ENCODE measurements around the gene TNS3.

Gene TNS3

DNA sequence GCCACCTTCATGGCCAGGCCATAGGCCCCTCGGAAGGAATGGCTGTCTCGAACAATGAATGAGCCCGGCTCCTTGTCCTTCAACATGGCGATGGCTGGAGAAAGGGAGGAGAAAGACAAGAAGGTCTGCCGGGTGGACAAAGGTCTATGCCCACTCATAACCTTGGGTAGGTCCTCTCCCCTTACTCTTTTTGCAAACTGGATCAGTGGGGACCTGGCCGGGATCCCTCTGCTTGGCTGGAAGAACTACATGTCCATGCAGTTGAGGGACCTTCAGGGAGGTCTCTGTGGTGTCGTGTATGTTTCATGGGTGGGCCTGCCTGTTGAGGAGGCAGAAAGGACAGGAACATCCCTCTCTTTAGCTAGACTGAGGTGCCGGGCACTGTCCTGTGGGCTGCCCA is 284.8 kb downstream of the TNS3 start:
- TF ChIP-seq POLR2AphosphoS5 (IDR thresholded peaks at IDR 0.05; ENCODE audit: borderline replicate concordance, low read depth, low read length) (no peak), EZH2 (IDR thresholded peaks at IDR 0.05) (no peak), FOXP2 (optimal IDR thresholded peaks at IDR 0.05; ENCODE audit: control extremely low read depth, extremely low read length, insufficient read depth) (no peak)
- Histone ChIP-seq H3K4me3 (no peak overlapping the region), H3K27ac (no peak overlapping the region), H3K9ac (ENCODE audit: insufficient read length) (no peak overlapping the region), H3K36me3 (ENCODE audit: insufficient read depth, low read length) (no peaks in the 10 kb centered on the region), H3K9me3 (ENCODE audit: low read depth, low read length) (no peaks in the 10 kb centered on the region)
- no peak for DNase-seq (ENCODE audit: low read depth, low spot score)

DNA sequence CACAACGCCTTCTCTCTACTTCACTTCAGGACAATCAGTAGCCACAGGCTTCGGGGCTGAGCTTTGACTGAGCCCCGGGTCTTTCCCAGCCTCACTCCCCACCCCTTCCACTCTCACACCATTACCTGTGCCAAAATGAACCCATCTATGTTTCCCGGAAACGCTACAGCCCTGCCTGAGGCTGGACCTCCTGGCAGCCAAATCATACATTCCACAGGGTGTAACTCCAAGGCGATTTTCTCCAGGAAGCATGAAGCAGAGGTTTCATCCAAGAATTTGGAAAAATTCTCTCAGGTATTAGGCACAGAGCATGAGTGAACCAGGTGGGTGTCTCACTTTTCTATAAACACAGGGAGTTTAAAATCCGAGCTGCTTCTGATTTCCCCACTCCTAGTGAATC is 286.3 kb downstream of the TNS3 start:
- TF ChIP-seq FOXP2 (optimal IDR thresholded peaks at IDR 0.05; ENCODE audit: control extremely low read depth, extremely low read length, insufficient read depth) (no peak), EZH2 (IDR thresholded peaks at IDR 0.05) (no peak), POLR2AphosphoS5 (IDR thresholded peaks at IDR 0.05; ENCODE audit: borderline replicate concordance, low read depth, low read length) (no peak)
- Histone ChIP-seq H3K27ac (no peak overlapping the region), H3K36me3 (ENCODE audit: insufficient read depth, low read length) (no peaks in the 10 kb centered on the region), H3K4me3 (no peak overlapping the region), H3K9ac (ENCODE audit: insufficient read length) (no peak overlapping the region), H3K9me3 (ENCODE audit: low read depth, low read length) (no peaks in the 10 kb centered on the region)
- DNase-seq (ENCODE audit: low read depth, low spot score), result no peak

DNA sequence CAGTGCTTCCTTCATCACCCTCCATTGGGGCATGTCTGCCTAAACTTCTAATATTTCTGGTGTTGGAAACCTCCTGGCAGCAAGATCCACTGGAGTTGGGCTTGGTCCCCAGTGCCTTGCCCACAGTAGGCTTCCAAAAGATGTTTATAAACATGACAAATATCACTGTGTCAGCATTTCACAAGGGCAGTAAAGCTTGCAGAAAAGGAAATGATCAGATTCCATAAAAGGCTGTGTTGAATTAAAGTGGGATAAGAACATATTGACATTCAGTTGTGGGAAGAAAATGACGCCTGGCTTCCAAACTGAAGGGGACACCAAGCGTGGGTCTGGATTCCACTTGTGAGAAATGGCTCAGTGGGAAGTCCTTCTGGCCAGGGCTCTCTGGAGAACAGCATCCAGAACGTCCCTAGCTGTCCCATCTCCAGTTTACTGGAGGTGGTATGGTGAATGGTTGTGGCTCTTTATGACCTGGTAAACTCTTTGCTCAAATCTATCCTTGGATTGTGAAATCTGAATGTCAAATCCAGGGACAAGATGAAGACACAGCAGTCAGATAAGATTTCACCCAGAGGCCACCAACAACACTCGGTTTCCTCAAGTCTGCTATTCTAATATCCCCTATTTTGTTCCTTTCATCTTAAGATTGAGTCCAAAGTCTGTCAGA is 287.2 kb downstream of the TNS3 start:
- Histone ChIP-seq H3K36me3 (ENCODE audit: insufficient read depth, low read length) (no peaks in the 10 kb centered on the region), H3K27ac (no peak overlapping the region), H3K9me3 (ENCODE audit: low read depth, low read length) (no peaks in the 10 kb centered on the region), H3K9ac (ENCODE audit: insufficient read length) (no peak overlapping the region), H3K4me3 (no peak overlapping the region)
- DNase-seq (ENCODE audit: low read depth, low spot score), result no peak
- no peak for TF ChIP-seq EZH2 (IDR thresholded peaks at IDR 0.05)
- TF ChIP-seq FOXP2 (optimal IDR thresholded peaks at IDR 0.05; ENCODE audit: control extremely low read depth, extremely low read length, insufficient read depth), result no peak
- TF ChIP-seq POLR2AphosphoS5 (IDR thresholded peaks at IDR 0.05; ENCODE audit: borderline replicate concordance, low read depth, low read length), result no peak

DNA sequence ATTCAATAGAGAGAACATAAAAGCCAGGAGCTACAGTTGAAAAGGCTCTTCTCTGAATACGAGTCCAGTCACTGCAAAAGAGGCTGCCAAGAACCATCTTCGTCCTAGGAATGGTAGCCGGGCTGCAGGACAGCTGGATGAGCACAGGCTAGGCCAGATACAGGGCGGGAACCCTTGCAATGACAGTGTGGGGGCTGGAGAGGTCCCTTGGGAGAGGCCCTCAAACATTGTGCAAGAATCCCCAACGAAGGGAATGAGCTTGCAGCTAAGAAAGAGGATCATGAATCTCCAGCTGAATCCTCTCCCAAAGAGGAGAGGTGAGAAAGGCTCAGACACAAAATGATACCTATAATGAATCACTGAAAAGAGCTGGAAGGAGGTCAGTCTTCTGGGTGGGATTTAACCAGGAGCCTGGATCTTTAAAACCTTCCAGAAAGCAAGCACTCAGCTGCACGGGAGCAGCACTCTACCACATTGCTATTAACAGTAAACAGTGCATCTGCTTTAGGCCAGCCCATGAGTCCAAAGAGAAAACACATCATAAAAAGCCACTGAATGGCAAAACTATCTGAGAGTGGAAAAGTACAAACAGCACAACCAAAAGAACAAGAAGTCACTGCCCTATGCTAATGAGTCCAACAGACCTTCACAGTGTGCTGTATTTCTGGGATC is 287.9 kb downstream of the TNS3 start:
- no peaks in the 10 kb centered on the region for H3K9me3 ChIP-seq (ENCODE audit: low read depth, low read length)
- no peak overlapping the region for H3K4me3 ChIP-seq
- H3K36me3 ChIP-seq (ENCODE audit: insufficient read depth, low read length), result no peaks in the 10 kb centered on the region
- DNase-seq (ENCODE audit: low read depth, low spot score), result no peak
- H3K9ac ChIP-seq (ENCODE audit: insufficient read length), result no peak overlapping the region
- TF ChIP-seq POLR2AphosphoS5 (IDR thresholded peaks at IDR 0.05; ENCODE audit: borderline replicate concordance, low read depth, low read length) (no peak), EZH2 (IDR thresholded peaks at IDR 0.05) (no peak), FOXP2 (optimal IDR thresholded peaks at IDR 0.05; ENCODE audit: control extremely low read depth, extremely low read length, insufficient read depth) (no peak)
- H3K27ac ChIP-seq, result no peak overlapping the region

DNA sequence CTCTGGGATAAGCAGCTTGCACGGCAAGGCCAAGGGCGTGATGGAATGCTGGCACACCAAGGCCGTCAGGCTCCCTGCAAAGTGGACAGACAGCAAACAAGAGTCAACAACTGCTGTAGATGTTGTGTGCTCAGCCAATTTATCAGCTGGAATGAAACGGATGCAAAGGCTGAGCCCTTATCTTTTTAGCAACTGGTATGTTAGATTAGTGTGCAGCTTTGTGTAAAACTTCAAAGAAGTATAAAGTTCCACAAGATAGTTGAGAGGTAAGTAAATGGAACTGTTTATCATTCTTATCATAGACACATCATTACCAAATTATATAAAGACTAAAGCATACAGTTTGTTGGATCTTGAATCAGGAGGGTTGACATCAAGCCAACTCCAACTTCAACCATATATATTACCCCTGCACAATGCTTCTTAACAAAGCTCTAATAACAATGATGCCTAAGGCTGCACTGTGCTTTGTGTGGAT is 289.0 kb downstream of the TNS3 start:
- TF ChIP-seq POLR2AphosphoS5 (IDR thresholded peaks at IDR 0.05; ENCODE audit: borderline replicate concordance, low read depth, low read length), result no peak
- no peak for TF ChIP-seq EZH2 (IDR thresholded peaks at IDR 0.05)
- no peak for TF ChIP-seq FOXP2 (optimal IDR thresholded peaks at IDR 0.05; ENCODE audit: control extremely low read depth, extremely low read length, insufficient read depth)
- H3K4me3 ChIP-seq, result no peak overlapping the region
- H3K9ac ChIP-seq (ENCODE audit: insufficient read length), result no peak overlapping the region
- no peaks in the 10 kb centered on the region for H3K9me3 ChIP-seq (ENCODE audit: low read depth, low read length)
- no peak overlapping the region for H3K27ac ChIP-seq
- no peak for DNase-seq (ENCODE audit: low read depth, low spot score)
- H3K36me3 ChIP-seq (ENCODE audit: insufficient read depth, low read length), result no peaks in the 10 kb centered on the region

DNA sequence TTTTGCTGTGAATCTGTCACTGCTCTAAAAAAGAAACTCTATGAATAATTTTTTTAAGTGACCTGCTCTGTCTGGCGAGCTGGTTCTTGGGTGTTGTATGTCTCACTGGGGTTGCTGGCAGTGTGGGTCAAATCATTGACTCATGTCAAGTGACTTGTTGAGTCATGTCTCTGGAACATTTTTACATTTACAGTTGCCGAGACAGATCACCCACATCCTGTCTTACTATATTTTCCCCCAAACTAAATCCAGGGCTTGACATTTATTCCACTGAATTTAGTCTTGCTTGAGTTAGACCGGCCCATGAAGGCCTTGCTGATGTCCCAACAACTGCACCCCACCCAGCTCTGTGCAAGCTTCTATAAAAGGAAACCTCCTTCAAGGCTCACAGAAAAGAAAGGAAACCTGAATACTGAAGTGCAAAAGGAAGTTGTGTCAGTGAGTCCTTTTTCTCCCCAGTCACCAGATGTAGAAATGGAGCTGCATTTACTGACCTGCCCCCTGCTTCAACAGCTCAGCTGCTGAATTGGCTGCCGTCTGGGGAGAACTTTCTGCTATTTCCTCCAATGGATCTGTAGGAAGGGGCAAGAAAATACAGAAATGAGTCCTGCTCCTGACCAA is 290.3 kb downstream of the TNS3 start:
- Histone ChIP-seq H3K9ac (ENCODE audit: insufficient read length) (no peak overlapping the region), H3K36me3 (ENCODE audit: insufficient read depth, low read length) (no peaks in the 10 kb centered on the region), H3K27ac (no peak overlapping the region), H3K4me3 (no peak overlapping the region), H3K9me3 (ENCODE audit: low read depth, low read length) (no peaks in the 10 kb centered on the region)
- DNase-seq (ENCODE audit: low read depth, low spot score), result no peak
- TF ChIP-seq EZH2 (IDR thresholded peaks at IDR 0.05), result no peak
- no peak for TF ChIP-seq POLR2AphosphoS5 (IDR thresholded peaks at IDR 0.05; ENCODE audit: borderline replicate concordance, low read depth, low read length)
- TF ChIP-seq FOXP2 (optimal IDR thresholded peaks at IDR 0.05; ENCODE audit: control extremely low read depth, extremely low read length, insufficient read depth), result no peak

DNA sequence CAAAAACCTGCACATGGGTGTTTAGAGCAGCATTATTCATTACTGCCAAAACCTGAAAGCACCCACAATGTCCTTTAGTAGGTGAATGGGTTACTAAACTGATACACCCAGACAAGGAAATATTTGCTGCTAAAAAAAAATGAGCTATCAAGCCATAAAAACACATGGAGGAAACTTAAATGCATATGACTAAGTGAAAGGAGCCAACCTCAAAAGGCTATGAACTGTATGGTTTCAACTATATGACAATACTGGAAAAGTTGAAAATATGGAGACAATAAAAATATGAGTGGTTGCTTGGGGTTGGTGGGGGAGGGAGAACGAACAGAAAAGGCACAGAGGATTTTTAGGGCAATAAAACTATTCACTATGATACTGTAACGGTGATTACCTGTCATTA is 291.0 kb downstream of the TNS3 start:
- H3K9me3 ChIP-seq (ENCODE audit: low read depth, low read length), result no peaks in the 10 kb centered on the region
- H3K4me3 ChIP-seq, result no peak overlapping the region
- no peak overlapping the region for H3K9ac ChIP-seq (ENCODE audit: insufficient read length)
- no peak overlapping the region for H3K27ac ChIP-seq
- DNase-seq (ENCODE audit: low read depth, low spot score), result no peak
- TF ChIP-seq FOXP2 (optimal IDR thresholded peaks at IDR 0.05; ENCODE audit: control extremely low read depth, extremely low read length, insufficient read depth) (no peak), EZH2 (IDR thresholded peaks at IDR 0.05) (no peak), POLR2AphosphoS5 (IDR thresholded peaks at IDR 0.05; ENCODE audit: borderline replicate concordance, low read depth, low read length) (no peak)
- no peaks in the 10 kb centered on the region for H3K36me3 ChIP-seq (ENCODE audit: insufficient read depth, low read length)

DNA sequence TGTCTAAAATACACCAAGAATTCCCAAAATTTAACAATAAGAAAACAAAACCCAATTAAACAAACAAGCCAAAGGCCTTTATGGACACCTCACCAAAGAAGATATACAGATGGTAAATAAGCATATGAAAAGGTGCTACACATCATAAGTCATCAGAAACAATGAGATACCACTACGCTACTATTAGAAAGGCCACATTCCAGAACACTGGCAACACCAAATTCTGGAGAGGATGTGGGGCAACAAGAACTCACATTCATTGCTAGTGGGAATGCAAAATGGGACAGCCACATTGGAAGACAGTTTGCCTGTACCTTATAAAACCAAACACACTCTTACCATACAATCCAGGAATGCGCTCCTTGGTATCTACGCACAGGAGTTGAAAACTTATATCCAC is 291.4 kb downstream of the TNS3 start:
- no peaks in the 10 kb centered on the region for H3K36me3 ChIP-seq (ENCODE audit: insufficient read depth, low read length)
- TF ChIP-seq POLR2AphosphoS5 (IDR thresholded peaks at IDR 0.05; ENCODE audit: borderline replicate concordance, low read depth, low read length), result no peak
- no peak for TF ChIP-seq FOXP2 (optimal IDR thresholded peaks at IDR 0.05; ENCODE audit: control extremely low read depth, extremely low read length, insufficient read depth)
- no peak for TF ChIP-seq EZH2 (IDR thresholded peaks at IDR 0.05)

More for the DNA sequence above, 291.4 kb downstream of the TNS3 start:
- no peak overlapping the region for H3K9ac ChIP-seq (ENCODE audit: insufficient read length)
- H3K9me3 ChIP-seq (ENCODE audit: low read depth, low read length), result no peaks in the 10 kb centered on the region
- H3K4me3 ChIP-seq, result no peak overlapping the region
- no peak for DNase-seq (ENCODE audit: low read depth, low spot score)
- no peak overlapping the region for H3K27ac ChIP-seq
